HEK293 (cell line): ENCODE measurements around the gene TNFSF12.

ENCODE experiments used
- FEZF1 ChIP-seq: fragments of 450-650 bp; formaldehyde crosslinking; IDR thresholded peaks from 2 replicates; pipeline ENCODE4 v1.5.1; 2016; ENCODE audit warnings: missing biosample characterization, missing genetic modification characterization
- KLF7 ChIP-seq: fragments of 450-650 bp; formaldehyde crosslinking; IDR thresholded peaks from 2 replicates; pipeline ENCODE4 v1.5.1; 2016; ENCODE audit warnings: missing biosample characterization, missing genetic modification characterization, borderline replicate concordance
- REPIN1 ChIP-seq: fragments of 450-650 bp; formaldehyde crosslinking; IDR thresholded peaks from 2 replicates; pipeline ENCODE4 v1.5.1; 2017; ENCODE audit warnings: missing biosample characterization, missing genetic modification characterization, low read depth
- SETDB1 ChIP-seq: IDR thresholded peaks from one replicate; pipeline ENCODE4 v1.6.1; 2017; ENCODE audit warnings: mild to moderate bottlenecking, low read length, moderate library complexity, mixed read lengths; ENCODE audit not compliant: insufficient read length
- ZBTB20 ChIP-seq: fragments of 450-650 bp; formaldehyde crosslinking; IDR thresholded peaks from 2 replicates; pipeline ENCODE4 v1.5.1; 2016; ENCODE audit warnings: missing biosample characterization, missing genetic modification characterization
- ZNF121 ChIP-seq: fragments of 450-650 bp; formaldehyde crosslinking; IDR thresholded peaks from 2 replicates; pipeline ENCODE4 v1.5.1; 2016; ENCODE audit warnings: missing biosample characterization, missing genetic modification characterization
- ZNF140 ChIP-seq: fragments of 450-650 bp; formaldehyde crosslinking; IDR thresholded peaks from 2 replicates; pipeline ENCODE4 v1.5.1; 2016; ENCODE audit warnings: missing biosample characterization, missing genetic modification characterization
- ZNF146 ChIP-seq: fragments of 450-650 bp; formaldehyde crosslinking; IDR thresholded peaks from 2 replicates; pipeline ENCODE4 v1.5.1; 2016; ENCODE audit warnings: missing biosample characterization, missing genetic modification characterization
- ZNF23 ChIP-seq: fragments of 450-650 bp; formaldehyde crosslinking; IDR thresholded peaks from 2 replicates; pipeline ENCODE4 v1.5.1; 2016; ENCODE audit warnings: missing biosample characterization, missing genetic modification characterization, borderline replicate concordance
- ZNF292 ChIP-seq: fragments of 450-650 bp; formaldehyde crosslinking; IDR thresholded peaks from 2 replicates; pipeline ENCODE4 v1.5.1; 2016; ENCODE audit warnings: low read depth, missing biosample characterization, missing genetic modification characterization, borderline replicate concordance
- ZNF324 ChIP-seq: fragments of 450-650 bp; formaldehyde crosslinking; IDR thresholded peaks from 2 replicates; pipeline ENCODE4 v1.5.1; 2016; ENCODE audit warnings: missing biosample characterization, missing genetic modification characterization
- ZNF341 ChIP-seq: fragments of 450-650 bp; formaldehyde crosslinking; IDR thresholded peaks from 2 replicates; pipeline ENCODE4; 2016; ENCODE audit warnings: low read depth, missing biosample characterization, missing genetic modification characterization
- ZNF514 ChIP-seq: fragments of 450-650 bp; formaldehyde crosslinking; IDR thresholded peaks from 2 replicates; pipeline ENCODE4 v1.5.1; 2016; ENCODE audit warnings: missing biosample characterization, missing genetic modification characterization
- ZNF521 ChIP-seq: fragments of 450-650 bp; formaldehyde crosslinking; IDR thresholded peaks from 2 replicates; pipeline ENCODE4 v1.5.1; 2017; ENCODE audit warnings: missing biosample characterization, mild to moderate bottlenecking, missing genetic modification characterization
- ZNF549 ChIP-seq: fragments of 450-650 bp; IDR thresholded peaks from 2 replicates; pipeline ENCODE4 v1.5.1; 2018; ENCODE audit warnings: missing biosample characterization, missing genetic modification characterization, mild to moderate bottlenecking, inconsistent platforms, moderate library complexity
- ZNF600 ChIP-seq: fragments of 450-650 bp; formaldehyde crosslinking; IDR thresholded peaks from 2 replicates; pipeline ENCODE4 v1.5.1; 2016; ENCODE audit warnings: missing biosample characterization, missing genetic modification characterization
- ZNF670 ChIP-seq: fragments of 450-650 bp; formaldehyde crosslinking; IDR thresholded peaks from 2 replicates; pipeline ENCODE4 v1.5.1; 2016; ENCODE audit warnings: missing biosample characterization, missing genetic modification characterization, low read depth
- TF ChIP-seq, protein P1 (sequence below): fragments of 450-650 bp; formaldehyde crosslinking; IDR thresholded peaks from 2 replicates; pipeline ENCODE4 v1.5.1; 2016; ENCODE audit warnings: missing biosample characterization, missing genetic modification characterization
- TF ChIP-seq, protein P2 (sequence below): sonication (generic); formaldehyde crosslinking; IDR thresholded peaks from 2 replicates; pipeline ENCODE4 v1.8.1; 2022; ENCODE audit warnings: mild to moderate bottlenecking, moderate library complexity, missing genetic modification reagents
- TF ChIP-seq, protein P3 (sequence below): fragments of 450-650 bp; formaldehyde crosslinking; IDR thresholded peaks from 2 replicates; pipeline ENCODE4 v1.5.1; 2016; ENCODE audit warnings: missing biosample characterization, missing genetic modification characterization
- TF ChIP-seq, protein P4 (sequence below): fragments of 450-650 bp; formaldehyde crosslinking; conservative IDR thresholded peaks from 2 replicates; pipeline ENCODE4 v1.5.1; 2016; ENCODE audit warnings: low read depth, missing biosample characterization, missing genetic modification characterization
- TF ChIP-seq, protein P5 (sequence below): fragments of 450-650 bp; IDR thresholded peaks from 2 replicates; pipeline ENCODE4 v1.5.1; 2018; ENCODE audit warnings: missing biosample characterization, mild to moderate bottlenecking, missing genetic modification characterization

TNFSF12 gene

DNA sequence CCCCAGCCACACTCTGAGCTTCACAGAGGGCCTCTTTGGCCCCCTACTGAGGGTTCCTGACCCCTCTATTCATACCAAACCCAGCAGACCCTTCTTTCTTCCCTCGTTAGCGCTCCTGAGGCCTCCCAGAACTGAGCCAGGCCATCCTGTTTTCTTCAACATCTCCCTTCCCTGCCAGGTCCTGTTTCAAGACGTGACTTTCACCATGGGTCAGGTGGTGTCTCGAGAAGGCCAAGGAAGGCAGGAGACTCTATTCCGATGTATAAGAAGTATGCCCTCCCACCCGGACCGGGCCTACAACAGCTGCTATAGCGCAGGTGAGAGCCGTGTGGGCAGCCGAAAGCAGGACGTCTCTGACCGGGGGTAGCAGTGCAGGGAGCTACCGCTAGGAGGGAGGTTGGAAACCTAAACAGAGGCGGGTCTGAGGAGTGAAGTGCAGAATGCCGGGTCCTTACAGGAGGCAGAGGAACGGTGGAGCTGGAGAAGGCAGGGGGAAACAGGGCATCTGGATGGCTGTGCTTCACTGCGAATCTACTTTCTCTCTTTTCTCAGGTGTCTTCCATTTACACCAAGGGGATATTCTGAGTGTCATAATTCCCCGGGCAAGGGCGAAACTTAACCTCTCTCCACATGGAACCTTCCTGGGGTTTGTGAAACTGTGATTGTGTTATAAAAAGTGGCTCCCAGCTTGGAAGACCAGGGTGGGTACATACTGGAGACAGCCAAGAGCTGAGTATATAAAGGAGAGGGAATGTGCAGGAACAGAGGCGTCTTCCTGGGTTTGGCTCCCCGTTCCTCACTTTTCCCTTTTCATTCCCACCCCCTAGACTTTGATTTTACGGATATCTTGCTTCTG is 11.5 kb downstream of the TNFSF12 start (continued):
- TF ChIP-seq, protein P1, sequence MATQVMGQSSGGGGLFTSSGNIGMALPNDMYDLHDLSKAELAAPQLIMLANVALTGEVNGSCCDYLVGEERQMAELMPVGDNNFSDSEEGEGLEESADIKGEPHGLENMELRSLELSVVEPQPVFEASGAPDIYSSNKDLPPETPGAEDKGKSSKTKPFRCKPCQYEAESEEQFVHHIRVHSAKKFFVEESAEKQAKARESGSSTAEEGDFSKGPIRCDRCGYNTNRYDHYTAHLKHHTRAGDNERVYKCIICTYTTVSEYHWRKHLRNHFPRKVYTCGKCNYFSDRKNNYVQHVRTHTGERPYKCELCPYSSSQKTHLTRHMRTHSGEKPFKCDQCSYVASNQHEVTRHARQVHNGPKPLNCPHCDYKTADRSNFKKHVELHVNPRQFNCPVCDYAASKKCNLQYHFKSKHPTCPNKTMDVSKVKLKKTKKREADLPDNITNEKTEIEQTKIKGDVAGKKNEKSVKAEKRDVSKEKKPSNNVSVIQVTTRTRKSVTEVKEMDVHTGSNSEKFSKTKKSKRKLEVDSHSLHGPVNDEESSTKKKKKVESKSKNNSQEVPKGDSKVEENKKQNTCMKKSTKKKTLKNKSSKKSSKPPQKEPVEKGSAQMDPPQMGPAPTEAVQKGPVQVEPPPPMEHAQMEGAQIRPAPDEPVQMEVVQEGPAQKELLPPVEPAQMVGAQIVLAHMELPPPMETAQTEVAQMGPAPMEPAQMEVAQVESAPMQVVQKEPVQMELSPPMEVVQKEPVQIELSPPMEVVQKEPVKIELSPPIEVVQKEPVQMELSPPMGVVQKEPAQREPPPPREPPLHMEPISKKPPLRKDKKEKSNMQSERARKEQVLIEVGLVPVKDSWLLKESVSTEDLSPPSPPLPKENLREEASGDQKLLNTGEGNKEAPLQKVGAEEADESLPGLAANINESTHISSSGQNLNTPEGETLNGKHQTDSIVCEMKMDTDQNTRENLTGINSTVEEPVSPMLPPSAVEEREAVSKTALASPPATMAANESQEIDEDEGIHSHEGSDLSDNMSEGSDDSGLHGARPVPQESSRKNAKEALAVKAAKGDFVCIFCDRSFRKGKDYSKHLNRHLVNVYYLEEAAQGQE (tag by site-specific recombination), result no peak
- TF ChIP-seq ZNF140 (tag by site-specific recombination) (no peak), ZNF146 (tag by site-specific recombination) (no peak), ZNF324 (tag by site-specific recombination) (no peak), ZNF23 (tag by site-specific recombination) (no peak), ZBTB20 (tag by site-specific recombination) (peak; percentile 95), KLF7 (no peak), ZNF600 (tag by site-specific recombination) (peak; percentile 46; the same call in 1 of the 2 replicates), ZNF514 (tag by site-specific recombination) (no peak), ZNF670 (tag by site-specific recombination) (no peak), ZNF521 (tag by site-specific recombination) (no peak), FEZF1 (tag by site-specific recombination) (no peak), SETDB1 (no peak), ZNF292 (no peak), ZNF549 (tag by site-specific recombination) (no peak), ZNF341 (peak; percentile 80), REPIN1 (no peak), ZNF121 (no peak)
- TF ChIP-seq, protein P2, sequence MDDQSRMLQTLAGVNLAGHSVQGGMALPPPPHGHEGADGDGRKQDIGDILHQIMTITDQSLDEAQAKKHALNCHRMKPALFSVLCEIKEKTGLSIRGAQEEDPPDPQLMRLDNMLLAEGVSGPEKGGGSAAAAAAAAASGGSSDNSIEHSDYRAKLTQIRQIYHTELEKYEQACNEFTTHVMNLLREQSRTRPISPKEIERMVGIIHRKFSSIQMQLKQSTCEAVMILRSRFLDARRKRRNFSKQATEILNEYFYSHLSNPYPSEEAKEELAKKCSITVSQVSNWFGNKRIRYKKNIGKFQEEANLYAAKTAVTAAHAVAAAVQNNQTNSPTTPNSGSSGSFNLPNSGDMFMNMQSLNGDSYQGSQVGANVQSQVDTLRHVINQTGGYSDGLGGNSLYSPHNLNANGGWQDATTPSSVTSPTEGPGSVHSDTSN (CRISPR knock-in tag), result no peak
- TF ChIP-seq, protein P3, sequence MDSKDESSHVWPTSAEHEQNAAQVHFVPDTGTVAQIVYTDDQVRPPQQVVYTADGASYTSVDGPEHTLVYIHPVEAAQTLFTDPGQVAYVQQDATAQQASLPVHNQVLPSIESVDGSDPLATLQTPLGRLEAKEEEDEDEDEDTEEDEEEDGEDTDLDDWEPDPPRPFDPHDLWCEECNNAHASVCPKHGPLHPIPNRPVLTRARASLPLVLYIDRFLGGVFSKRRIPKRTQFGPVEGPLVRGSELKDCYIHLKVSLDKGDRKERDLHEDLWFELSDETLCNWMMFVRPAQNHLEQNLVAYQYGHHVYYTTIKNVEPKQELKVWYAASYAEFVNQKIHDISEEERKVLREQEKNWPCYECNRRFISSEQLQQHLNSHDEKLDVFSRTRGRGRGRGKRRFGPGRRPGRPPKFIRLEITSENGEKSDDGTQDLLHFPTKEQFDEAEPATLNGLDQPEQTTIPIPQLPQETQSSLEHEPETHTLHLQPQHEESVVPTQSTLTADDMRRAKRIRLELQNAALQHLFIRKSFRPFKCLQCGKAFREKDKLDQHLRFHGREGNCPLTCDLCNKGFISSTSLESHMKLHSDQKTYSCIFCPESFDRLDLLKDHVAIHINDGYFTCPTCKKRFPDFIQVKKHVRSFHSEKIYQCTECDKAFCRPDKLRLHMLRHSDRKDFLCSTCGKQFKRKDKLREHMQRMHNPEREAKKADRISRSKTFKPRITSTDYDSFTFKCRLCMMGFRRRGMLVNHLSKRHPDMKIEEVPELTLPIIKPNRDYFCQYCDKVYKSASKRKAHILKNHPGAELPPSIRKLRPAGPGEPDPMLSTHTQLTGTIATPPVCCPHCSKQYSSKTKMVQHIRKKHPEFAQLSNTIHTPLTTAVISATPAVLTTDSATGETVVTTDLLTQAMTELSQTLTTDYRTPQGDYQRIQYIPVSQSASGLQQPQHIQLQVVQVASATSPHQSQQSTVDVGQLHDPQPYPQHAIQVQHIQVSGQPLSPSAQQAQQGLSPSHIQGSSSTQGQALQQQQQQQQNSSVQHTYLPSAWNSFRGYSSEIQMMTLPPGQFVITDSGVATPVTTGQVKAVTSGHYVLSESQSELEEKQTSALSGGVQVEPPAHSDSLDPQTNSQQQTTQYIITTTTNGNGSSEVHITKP (tag by site-specific recombination), result peak; percentile 82
- TF ChIP-seq, protein P4, sequence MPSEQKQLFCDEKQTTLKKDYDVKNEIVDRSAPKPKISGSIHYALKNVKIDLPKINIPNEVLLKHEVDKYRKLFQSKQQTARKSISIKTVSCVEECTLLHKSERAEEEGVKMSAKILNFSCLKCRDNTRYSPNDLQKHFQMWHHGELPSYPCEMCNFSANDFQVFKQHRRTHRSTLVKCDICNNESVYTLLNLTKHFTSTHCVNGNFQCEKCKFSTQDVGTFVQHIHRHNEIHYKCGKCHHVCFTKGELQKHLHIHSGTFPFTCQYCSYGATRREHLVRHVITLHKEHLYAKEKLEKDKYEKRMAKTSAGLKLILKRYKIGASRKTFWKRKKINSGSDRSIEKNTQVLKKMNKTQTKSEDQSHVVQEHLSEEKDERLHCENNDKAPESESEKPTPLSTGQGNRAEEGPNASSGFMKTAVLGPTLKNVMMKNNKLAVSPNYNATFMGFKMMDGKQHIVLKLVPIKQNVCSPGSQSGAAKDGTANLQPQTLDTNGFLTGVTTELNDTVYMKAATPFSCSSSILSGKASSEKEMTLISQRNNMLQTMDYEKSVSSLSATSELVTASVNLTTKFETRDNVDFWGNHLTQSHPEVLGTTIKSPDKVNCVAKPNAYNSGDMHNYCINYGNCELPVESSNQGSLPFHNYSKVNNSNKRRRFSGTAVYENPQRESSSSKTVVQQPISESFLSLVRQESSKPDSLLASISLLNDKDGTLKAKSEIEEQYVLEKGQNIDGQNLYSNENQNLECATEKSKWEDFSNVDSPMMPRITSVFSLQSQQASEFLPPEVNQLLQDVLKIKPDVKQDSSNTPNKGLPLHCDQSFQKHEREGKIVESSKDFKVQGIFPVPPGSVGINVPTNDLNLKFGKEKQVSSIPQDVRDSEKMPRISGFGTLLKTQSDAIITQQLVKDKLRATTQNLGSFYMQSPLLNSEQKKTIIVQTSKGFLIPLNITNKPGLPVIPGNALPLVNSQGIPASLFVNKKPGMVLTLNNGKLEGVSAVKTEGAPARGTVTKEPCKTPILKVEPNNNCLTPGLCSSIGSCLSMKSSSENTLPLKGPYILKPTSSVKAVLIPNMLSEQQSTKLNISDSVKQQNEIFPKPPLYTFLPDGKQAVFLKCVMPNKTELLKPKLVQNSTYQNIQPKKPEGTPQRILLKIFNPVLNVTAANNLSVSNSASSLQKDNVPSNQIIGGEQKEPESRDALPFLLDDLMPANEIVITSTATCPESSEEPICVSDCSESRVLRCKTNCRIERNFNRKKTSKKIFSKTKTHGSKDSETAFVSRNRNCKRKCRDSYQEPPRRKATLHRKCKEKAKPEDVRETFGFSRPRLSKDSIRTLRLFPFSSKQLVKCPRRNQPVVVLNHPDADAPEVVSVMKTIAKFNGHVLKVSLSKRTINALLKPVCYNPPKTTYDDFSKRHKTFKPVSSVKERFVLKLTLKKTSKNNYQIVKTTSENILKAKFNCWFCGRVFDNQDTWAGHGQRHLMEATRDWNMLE, result no peak
- TF ChIP-seq, protein P5, sequence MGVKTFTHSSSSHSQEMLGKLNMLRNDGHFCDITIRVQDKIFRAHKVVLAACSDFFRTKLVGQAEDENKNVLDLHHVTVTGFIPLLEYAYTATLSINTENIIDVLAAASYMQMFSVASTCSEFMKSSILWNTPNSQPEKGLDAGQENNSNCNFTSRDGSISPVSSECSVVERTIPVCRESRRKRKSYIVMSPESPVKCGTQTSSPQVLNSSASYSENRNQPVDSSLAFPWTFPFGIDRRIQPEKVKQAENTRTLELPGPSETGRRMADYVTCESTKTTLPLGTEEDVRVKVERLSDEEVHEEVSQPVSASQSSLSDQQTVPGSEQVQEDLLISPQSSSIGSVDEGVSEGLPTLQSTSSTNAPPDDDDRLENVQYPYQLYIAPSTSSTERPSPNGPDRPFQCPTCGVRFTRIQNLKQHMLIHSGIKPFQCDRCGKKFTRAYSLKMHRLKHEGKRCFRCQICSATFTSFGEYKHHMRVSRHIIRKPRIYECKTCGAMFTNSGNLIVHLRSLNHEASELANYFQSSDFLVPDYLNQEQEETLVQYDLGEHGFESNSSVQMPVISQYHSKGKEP, result 0 out of 2 replicates have a peak, but pooled peaks have one; percentile 5
